ENCODE results near the gene TRDMT1. TPM values are rescaled to one million over a fixed set of nuclear protein-coding genes. Genes with fewer than 3 reads are reported as not detected.

The TRDMT1 gene
- total and polyA plus RNA-seq, 8 donors, result 1.4 to 3.9 (median 2.9) TPM

GRCh38 chr10:17196045-17196444, 5.4 kb downstream of the TRDMT1 start:
- intact Hi-C loops (cut with DNase I), result no loop called here
- peaks cover 0 to 4% (median 0%) of the 10 kb centered on the region in 3 donors for H3K4me1 ChIP-seq
- WGBS, 2 donors, result 76 to 85% methylated on average over 2 of the region's 2 CpGs
- H3K4me3 ChIP-seq, result no peak overlapping the region
- no peak overlapping the region for H3K27ac ChIP-seq
- FAIRE-seq (no peak), DNase-seq (no peak), ATAC-seq (no peak)
- no peaks in the 10 kb centered on the region for H3K27me3 ChIP-seq
- no peaks in the 10 kb centered on the region for H3K9me3 ChIP-seq
- H3K36me3 ChIP-seq, result no peaks in the 10 kb centered on the region
- TF ChIP-seq CTCF (IDR thresholded peaks at IDR 0.05), result no peak

GRCh38 chr10:17195083-17195482, 6.4 kb downstream of the TRDMT1 start:
- TF ChIP-seq CTCF (IDR thresholded peaks at IDR 0.05), result no peak
- no peaks in the 10 kb centered on the region for H3K9me3 ChIP-seq
- FAIRE-seq, result no peak
- intact Hi-C loops (cut with DNase I), result no loop called here
- no peak for DNase-seq
- no peak overlapping the region for H3K4me3 ChIP-seq
- no peaks in the 10 kb centered on the region for H3K27me3 ChIP-seq
- ATAC-seq, result no peak
- no peak overlapping the region for H3K27ac ChIP-seq
- H3K4me1 ChIP-seq, result peaks cover 0 to 4% (median 0%) of the 10 kb centered on the region in 3 donors
- 78% methylated on average over 5 of the region's 5 CpGs for WGBS, 2 donors
- H3K36me3 ChIP-seq, result no peaks in the 10 kb centered on the region

GRCh38 chr10:17190602-17191001, 10.9 kb downstream of the TRDMT1 start:
- WGBS, 2 donors, result 89 to 95% methylated on average over 2 of the region's 2 CpGs
- H3K4me3 ChIP-seq, result no peak overlapping the region
- no peaks in the 10 kb centered on the region for H3K27me3 ChIP-seq
- no peaks in the 10 kb centered on the region for H3K9me3 ChIP-seq
- TF ChIP-seq CTCF (IDR thresholded peaks at IDR 0.05), result no peak
- ATAC-seq, result no peak
- intact Hi-C loops (cut with DNase I), result no loop called here
- H3K4me1 ChIP-seq, result no peaks in the 10 kb centered on the region
- no peak for FAIRE-seq
- H3K27ac ChIP-seq, result no peak overlapping the region
- no peak for DNase-seq
- H3K36me3 ChIP-seq, result no peaks in the 10 kb centered on the region

- ATAC-seq, result no peak
- Histone ChIP-seq H3K9me3 (no peaks in the 10 kb centered on the region), H3K36me3 (no peaks in the 10 kb centered on the region), H3K4me1 (no peaks in the 10 kb centered on the region), H3K4me3 (no peak overlapping the region), H3K27me3 (no peaks in the 10 kb centered on the region), H3K27ac (no peak overlapping the region)
- intact Hi-C loops (cut with DNase I), result no loop called here
- no peak for DNase-seq
- 80 to 83% methylated on average over 3 of the region's 3 CpGs for WGBS, 2 donors
- FAIRE-seq, result no peak
- TF ChIP-seq CTCF (IDR thresholded peaks at IDR 0.05), result no peak
Measured at GRCh38 chr10:17188644-17189172, 12.8 kb downstream of the TRDMT1 start.

- no peak overlapping the region for H3K27ac ChIP-seq
- DNase-seq, result no peak
- WGBS, 2 donors, result 97 to 98% methylated on average over 3 of the region's 3 CpGs
- no peak for TF ChIP-seq CTCF (IDR thresholded peaks at IDR 0.05)
- ATAC-seq, result no peak
- no peaks in the 10 kb centered on the region for H3K27me3 ChIP-seq
- H3K4me3 ChIP-seq, result no peak overlapping the region
- H3K9me3 ChIP-seq, result no peaks in the 10 kb centered on the region
- no peak for FAIRE-seq
- intact Hi-C loops (cut with DNase I), result no loop called here
- H3K36me3 ChIP-seq, result no peaks in the 10 kb centered on the region
- H3K4me1 ChIP-seq, result no peaks in the 10 kb centered on the region
Measured at GRCh38 chr10:17185873-17186272, 15.6 kb downstream of the TRDMT1 start.

Measured in pancreas (tissue), 10 donors.